DMS53 treated with DMSO at 0.1 percent for 48 hours (cell line): Measurements from ENCODE around the gene UNC45A.

Experiments used
- DNase-seq: peaks from one replicate; lab custom pipeline; 2025; ENCODE audit not compliant: unreplicated experiment; lab: John Stamatoyannopoulos, UW

UNC45A gene

DNA sequence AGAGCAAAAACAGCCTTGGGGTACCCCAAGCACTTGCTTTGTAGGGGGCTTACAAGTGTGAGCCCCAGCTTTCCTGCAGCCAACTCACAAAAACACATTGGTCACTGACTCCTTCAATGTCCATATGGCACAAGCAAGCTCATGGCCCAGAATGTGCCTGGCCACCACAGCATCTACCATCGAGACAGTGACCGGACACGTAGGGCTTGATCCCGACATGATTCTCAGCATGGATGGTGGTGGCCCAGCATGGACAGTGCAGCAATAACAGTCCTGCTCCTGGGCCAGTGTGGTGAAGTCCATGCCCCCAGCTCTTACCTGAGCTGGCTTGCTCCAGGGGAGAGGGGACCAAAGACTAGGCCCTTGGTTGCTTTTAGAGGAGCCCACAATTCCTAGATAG lies 6.0 kb downstream of the UNC45A start:
- DNase-seq = no peak

DNA sequence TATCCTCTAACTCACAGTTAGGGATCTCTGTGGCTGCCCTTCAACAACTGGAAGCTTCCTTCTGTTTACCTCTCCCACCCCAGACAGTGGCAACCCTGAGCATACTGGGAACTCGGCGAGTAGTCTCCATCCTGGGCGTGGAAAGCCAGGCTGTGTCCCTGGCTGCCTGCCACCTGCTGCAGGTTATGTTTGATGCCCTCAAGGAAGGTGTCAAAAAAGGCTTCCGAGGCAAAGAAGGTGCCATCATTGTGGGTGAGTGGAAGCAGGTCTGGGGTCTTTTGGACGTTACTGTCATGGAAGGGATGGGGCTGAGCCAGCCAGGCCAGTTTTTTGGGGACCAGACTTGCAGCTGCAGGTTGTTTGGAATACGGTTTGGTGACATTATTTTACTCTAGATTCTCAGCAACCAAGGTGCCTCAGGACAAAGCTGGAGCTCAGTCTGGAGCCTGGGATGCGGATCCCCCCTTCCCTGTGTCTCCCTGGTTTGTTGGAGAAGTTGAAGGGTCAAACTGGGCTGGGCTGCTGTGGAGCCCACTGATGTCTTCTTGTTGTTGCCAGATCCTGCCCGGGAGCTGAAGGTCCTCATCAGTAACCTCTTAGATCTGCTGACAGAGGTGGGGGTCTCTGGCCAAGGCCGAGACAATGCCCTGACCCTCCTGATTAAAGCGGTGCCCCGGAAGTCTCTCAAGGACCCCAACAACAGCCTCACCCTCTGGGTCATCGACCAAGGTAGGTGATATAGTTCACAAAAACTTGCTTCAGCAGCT lies 7.5 kb downstream of the UNC45A start:
- no peak for DNase-seq

DNA sequence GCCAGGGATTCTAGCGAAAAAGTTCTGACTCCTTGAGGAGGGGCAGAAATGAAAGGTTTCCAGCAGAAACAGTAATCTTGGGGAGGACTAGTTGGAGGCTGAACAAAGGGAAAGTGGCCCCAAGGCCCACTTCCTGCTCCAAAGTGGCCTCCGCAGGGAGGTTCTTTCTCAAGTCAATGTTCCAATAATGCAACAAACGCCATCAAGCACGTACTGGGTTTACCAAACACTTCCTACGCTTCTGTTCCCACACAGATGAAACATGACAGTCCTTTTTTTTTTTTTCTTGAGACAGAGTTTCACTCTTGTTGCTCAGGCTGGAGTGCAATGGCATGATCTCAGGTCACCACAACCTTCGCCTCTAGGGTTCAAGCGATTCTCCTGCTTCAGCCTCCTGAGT lies 10.0 kb downstream of the UNC45A start:
- no peak for DNase-seq

DNA sequence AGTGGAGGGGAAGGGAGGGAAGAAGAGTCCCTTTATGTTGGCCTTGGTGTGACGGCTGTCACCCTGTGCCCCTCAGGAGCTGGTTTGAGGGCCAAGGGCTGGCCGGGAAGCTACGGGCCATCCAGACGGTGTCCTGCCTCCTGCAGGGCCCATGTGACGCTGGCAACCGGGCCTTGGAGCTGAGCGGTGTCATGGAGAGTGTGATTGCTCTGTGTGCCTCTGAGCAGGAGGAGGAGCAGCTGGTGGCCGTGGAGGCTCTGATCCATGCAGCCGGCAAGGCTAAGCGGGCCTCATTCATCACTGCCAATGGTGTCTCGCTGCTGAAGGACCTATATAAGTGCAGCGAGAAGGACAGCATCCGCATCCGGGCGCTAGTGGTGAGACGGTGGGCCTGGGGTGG lies 11.5 kb downstream of the UNC45A start:
- no peak for DNase-seq

DNA sequence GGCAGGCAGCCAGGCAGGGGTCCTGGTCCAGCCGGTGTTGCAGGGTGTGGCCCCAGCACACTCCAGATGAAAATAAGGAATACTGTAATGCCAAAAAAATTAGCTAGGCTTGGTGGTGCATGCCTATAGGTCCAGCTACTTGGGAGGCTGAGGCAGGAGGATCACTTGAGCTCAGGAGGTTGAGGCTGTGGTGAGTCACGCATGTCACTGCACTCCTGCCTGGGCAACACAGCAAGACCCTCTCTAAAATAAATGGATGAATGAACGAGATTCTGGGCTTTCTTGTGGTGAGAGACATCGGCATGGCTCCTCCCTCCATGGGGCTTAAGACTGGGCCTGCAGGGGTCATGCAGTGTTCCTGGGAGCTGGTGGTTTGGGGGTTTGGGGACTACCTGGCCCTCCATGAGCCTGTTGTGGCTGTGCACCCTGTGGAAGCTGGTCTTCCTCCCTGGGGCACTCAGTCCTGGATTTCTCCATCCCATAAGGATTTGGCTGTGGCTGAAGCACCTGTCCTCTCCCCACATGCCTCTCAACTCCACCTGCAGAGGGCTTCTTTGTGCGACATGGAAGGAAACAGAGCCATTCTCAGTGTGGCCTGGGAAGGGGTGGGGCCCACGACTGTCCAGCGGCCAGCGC lies 12.0 kb downstream of the UNC45A start:
- DNase-seq = no peak

DNA sequence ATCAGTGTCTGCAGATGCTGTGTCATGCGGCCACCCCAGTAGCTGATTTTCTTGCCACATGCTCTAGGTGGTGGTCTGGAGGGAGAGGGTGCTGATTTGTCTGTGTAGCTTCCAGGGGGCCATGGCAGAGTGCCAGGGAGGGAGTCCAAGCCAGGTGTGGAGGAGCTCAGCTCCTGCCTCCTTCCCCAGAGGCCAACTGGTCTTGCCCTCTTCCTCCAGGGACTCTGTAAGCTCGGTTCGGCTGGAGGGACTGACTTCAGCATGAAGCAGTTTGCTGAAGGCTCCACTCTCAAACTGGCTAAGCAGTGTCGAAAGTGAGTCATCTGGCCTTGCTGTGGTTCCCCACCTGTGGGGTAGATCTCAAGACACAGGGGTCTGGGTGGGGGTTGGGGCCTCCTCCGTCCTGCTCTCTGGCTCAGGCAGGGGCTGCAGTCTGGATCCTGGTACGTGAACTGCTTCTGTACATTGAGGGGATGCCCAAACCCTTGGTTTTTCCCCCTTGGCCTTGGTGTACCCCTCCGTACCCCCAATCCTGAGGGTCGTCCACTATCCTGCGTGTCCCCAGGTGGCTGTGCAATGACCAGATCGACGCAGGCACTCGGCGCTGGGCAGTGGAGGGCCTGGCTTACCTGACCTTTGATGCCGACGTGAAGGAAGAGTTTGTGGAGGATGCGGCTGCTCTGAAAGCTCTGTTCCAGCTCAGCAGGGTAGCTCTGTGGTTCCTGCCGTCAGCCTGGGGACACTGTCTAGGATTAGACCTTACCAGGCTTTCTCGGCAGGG lies 12.7 kb downstream of the UNC45A start:
- DNase-seq = no peak

DNA sequence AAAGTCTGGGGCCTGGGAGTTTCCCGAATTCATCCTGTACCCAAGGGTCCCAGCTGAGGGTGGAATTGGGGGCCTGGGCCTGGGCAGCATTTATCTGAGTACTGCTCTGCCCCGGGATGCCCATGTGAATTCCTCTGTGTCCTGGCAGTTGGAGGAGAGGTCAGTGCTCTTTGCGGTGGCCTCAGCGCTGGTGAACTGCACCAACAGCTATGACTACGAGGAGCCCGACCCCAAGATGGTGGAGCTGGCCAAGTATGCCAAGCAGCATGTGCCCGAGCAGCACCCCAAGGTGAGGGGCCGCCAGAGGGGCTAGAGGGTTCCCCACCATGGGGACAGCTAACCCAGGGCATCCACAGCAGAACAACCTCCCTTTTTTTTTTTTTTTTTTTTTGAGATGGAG lies 13.4 kb downstream of the UNC45A start:
- no peak for DNase-seq

DNA sequence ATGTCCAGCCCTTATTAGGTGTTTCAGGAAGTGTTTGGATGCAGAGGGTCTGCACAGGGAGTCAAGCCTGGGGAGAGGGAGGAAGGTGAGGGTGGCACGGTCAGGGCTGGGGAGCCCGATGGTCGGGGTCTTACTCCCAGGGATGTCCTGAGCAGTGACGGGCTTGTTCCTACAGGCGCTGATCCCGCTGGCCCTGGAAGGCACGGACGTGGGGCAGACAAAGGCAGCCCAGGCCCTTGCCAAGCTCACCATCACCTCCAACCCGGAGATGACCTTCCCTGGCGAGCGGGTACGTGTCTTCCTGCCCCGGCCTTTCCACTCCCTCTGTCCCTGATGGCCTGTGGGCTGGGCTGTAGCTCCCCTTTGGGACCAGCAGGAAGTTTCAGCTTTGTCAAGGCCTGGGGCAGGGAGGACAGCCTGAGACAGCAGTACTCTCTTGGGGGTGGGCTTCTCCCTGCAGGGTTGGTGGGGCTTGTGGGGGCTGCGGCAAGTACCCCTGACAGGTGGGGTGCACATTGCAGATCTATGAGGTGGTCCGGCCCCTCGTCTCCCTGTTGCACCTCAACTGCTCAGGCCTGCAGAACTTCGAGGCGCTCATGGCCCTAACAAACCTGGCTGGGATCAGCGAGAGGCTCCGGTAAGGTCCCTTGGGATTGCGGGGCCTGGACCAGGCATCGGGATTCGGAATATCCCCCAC lies 15.0 kb downstream of the UNC45A start:
- DNase-seq = no peak

DNA sequence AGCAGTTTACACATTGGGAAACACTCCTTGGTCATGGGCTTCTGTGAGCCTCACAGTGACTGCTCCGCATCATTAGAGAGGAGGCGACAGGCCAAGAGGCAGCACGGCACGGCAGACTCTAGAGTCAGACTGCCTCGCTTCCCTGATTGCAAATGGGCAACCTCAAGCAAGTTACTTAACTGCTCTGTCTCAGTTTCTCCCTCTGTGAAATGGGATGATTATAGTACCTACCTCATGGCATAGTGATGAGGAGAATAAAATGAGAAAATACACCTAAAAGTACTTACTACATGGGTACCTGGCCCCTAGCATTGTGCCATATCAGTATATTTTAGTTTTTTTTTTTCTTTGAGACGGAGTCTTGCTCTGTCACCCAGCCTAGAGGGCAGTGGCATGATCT lies 15.6 kb downstream of the UNC45A start:
- no peak for DNase-seq

DNA sequence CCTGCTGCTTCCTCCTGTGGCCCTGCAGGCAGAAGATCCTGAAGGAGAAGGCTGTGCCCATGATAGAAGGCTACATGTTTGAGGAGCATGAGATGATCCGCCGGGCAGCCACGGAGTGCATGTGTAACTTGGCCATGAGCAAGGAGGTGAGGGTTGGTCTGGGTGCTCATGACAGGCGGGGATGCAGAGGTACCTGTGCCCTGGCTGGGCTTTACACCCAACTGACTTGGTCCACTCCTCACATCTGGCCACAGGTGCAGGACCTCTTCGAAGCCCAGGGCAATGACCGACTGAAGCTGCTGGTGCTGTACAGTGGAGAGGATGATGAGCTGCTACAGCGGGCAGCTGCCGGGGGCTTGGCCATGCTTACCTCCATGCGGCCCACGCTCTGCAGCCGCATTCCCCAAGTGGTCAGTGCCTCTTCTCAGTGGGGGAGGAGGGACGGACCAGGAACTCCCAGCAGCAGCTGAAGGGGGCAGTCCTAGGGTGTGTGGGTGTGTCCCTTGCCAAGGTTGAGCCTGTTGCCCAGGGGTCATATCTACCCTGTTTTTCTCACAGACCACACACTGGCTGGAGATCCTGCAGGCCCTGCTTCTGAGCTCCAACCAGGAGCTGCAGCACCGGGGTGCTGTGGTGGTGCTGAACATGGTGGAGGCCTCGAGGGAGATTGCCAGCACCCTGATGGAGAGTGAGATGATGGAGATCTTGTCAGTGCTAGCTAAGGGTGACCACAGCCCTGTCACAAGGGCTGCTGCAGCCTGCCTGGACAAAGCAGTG lies 18.0 kb downstream of the UNC45A start:
- DNase-seq = no peak

DNA sequence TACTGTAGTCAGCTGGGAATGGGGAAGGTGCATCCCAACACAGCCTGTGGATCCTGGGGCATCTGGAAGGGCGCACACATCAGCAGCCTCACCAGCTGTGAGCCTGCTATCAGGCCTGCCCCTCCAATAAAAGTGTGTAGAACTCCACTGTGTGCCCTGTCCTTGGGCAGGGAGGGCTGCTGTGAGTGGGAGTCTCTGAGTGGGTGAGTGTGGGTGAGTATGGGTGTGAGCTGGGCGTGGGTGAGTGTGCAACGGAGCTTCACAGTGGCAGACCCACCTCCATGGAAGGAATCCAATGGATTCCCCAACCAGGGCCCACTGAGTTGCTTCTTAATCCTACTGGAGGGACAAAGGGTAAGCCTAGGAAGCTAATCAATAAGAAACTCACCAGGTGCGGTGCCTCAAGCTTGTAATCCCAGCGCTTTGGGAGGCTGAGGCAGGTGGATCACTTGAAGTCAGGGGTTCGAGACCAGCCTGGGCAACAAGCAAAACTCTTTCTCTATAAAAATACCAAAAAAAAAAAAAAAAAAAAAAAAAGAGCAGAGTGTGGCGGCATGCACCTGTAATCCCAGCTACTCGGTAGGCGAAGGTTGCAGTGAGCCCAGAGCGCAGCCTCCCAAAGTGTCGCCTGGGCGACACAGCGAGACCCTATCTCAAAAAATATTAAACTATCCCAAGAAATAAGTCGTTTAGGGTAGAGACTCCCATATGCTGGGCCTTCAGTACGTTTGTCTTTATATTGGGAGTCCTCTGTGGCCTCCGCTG lies 19.0 kb downstream of the UNC45A start:
- no peak for DNase-seq

DNA sequence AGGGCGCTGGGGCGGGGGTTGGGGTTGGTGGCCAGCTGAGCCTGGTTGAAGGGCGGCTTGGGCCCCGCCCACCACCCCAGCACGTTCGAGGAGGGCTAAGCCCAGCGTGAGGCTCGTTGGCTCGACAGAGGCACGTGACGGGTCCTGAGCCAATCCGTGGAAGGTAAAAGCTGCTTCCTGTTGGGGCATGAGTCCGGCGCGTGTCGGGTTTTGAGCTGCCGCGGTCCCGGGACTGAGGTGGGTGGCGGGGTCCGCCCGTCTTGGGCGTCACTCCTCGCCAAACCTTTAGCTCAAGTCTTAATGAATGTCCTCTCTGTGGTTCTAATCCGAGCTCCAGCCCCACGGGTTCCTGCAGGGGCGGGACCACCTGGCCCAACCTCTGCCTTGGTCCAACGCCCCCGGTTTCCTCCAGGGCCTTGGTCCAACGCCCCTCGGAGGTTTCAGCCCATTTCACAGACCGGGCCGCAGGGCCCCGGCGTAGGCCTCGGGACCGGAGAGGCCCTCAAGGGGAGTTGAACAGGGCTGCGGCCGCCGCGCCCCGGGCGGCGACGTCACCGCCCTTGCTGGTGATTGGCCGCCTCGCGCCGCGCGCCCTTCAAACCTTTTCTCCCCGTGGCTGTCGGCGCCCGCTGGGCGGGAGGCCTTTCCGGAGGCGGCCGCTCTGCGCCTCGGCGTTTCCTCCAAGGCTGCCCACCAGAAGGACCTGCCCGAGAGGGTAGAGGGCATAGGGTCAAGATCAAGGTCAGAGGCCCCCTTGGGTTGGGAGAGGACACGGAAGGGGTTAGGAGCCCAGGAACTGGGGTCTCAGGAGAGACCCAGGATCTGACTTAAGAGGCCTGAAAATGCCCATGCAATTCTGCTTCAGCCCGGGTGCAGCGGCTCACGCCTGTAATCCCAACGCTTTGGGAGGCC lies 19.9 kb downstream of the UNC45A start, which contains the start of gene RCCD1:
RCCD1 (plus strand) TSS at position 173 of the 912 bp plus-strand sequence. CDS start 1,851 bp downstream, outside the sequence.
- DNase-seq = peak; percentile 90

DNA sequence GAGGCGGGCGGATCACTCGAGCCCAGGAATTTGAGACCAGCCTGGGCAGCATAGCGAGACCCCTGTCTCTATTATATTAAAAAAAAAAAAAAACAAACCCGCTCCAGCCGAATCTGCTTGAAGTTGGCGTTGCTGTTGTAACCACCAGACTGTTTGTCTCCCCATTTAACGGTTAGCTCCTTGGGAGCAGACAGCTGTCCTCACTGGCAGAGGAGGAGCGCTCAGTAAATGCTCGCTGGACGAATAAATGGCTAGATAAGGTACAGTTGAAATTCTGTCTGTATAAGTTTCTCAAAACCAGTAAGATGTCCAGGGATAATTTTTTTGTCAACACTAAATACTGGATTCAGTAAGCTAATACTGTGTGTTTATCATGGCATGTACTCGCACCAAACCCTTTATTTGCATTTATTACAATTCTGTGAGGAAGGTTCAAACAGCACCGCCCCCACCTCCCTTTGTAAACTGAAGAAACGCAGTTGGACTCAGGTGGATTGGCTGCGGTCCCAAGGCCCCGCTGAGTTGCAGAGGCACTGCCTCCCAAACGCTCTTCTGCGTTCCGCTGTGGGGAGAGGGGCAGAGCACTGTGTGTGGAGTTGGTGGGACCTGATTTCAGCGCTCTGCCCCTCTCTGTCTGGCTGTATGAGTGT lies 20.7 kb downstream of the UNC45A start:
- peak; percentile 9 for DNase-seq

DNA sequence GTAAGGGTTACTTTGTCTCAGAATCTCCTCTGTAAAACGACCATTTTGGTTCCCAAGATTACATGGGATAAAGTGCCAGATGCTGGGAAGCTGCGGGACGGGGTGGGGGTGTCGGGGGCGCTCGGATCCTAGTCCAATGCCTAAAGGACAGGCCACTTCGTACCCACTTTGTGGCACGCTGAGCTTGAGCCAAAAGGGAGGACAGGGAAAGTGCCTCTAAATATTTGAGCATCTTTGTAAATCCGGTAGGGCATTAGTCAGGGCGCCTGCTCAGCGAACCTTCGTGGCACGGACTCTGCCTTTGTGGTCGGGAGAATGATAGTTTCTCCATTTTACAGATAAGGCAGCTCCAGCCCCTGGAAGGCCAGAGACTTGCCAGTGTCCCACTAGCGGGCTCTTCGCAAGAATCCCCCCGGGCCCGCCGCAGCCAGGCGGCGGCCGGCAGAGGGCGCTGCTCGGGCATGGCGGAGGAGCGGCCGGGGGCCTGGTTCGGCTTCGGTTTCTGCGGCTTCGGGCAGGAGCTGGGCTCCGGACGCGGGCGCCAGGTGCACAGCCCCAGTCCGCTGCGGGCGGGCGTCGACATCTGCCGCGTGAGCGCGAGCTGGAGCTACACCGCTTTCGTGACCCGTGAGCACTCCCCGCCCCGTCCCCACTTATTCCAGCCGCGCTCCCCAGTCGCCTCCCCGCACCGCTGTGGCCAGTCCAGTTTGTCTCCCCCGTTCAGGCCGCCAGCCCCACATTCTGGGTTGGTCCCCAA lies 21.4 kb downstream of the UNC45A start:
- peak; percentile 38 for DNase-seq

DNA sequence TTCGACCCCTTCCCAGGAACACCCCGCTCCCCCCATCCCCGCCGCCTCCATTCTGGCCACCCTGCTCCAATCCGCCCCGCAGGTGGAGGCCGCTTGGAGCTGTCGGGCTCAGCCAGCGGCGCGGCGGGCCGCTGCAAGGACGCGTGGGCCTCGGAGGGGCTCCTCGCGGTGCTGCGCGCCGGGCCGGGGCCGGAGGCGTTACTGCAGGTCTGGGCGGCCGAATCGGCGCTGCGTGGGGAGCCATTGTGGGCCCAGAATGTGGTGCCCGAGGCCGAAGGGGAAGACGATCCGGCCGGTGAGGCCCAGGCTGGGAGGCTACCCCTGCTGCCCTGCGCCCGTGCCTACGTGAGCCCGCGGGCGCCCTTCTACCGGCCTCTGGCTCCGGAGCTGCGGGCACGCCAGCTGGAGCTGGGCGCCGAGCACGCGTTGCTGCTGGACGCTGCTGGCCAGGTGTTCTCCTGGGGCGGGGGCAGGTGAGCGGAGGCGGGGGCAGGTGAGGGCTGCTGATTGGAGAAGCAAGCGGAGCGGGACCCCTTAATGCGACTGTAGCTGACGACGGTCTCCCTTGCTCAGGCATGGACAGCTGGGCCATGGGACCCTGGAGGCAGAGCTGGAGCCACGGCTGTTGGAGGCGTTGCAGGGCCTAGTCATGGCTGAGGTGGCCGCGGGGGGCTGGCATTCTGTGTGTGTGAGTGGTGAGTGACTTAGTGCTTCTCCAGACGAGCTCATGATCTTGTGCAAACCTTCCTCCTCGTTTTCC lies 22.1 kb downstream of the UNC45A start:
- DNase-seq = no peak

DNA sequence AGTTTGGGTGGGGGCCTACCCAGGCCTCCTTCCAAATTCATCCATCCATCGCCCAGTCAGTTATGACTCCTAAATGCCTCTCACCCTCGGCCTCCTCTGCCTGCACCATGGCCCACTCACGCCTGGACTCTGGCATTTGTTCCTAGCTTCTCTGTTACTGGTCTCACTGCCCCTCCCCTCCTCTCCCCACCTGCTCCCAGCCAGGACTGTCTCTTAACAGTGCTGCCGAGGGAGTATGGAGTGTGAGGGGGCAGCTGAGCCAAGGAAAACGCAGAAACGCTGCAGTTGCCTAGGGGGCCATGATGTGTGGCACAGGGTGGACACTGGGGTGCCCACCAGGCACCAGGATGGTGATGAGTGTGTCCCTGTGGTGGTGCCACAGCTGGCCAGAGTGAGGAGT lies 22.7 kb downstream of the UNC45A start:
- no peak for DNase-seq
